Stimulated activated CD4-positive, alpha-beta T cell treated with anti-CD3 and anti-CD28 coated beads, Interleukin-1b, Interleukin-23, amount 100 ng/mL, for 1 hour (primary cell): ENCODE results near the gene SLC4A3.

Experiments
- DNase-seq, 2 donors: peaks; one replicate each; pipeline ENCODE4 v3.0.0-alpha.2; 2020; ENCODE audit warnings: low read depth in 2 of 2

SLC4A3 gene

DNA sequence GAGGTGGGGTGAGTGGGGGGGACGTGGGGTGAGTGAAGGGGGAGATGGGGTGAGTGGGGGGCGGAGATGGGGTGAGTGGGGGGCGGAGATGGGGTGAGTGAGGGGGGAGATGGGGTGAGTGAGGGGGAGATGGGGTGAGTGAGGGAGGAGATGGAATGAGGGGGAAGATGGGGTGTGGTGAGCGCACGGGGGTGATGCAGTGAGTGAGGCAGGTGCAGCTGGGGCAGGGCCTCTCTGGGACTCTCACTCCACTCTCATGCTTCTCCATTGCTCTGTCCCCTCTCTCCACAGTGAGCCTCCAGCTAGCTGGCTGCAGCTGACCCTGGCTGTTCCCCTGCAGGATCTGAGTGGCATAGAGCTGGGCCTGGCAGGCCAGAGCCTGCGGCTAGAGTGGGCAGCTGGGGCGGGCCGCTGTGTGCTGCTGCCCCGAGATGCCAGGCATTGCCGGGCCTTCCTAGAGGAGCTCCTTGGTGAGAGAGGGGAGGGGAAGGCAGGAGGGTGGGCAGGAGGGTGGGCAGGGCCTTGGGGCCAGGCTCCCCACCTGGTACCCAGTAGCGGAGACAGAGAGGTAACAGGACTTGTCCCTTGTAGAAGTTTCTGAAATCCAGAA lies 13.9 kb upstream of the SLC4A3 start:
- DNase-seq = no peak

DNA sequence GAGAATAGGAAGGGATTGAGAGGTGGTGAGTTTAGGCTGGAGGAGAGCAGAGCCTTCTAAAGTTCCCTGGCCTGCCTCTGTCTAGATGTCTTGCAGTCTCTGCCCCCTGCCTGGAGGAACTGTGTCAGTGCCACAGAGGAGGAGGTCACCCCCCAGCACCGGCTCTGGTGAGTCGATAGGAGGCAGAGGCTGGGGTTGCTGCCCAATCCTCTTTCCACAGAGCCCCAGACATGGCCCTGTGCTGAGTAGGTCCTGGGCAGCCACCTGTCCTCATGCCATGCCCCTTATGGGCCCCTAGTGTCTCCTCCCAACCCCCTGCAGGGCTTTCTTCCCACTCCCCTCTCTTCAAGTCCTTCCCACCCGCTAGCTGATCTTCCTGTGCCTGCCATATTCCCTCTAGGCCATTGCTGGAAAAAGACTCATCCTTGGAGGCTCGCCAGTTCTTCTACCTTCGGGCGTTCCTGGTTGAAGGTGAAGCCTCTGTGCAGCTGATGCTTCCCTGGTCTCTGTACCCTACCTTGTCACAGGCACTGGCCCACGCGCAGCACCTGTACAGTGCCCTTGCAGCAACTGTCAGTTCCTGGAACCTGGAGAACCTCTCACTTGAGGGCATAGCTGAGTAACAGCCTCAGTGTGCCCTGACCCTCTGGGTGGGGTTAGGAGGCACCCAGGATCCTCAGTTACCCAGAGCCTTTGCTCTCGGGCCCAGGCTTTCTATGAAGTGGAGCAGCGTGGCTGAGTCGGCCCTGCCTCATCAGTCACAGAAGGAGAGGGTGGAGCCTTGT lies 13.2 kb upstream of the SLC4A3 start:
- no peak for DNase-seq

DNA sequence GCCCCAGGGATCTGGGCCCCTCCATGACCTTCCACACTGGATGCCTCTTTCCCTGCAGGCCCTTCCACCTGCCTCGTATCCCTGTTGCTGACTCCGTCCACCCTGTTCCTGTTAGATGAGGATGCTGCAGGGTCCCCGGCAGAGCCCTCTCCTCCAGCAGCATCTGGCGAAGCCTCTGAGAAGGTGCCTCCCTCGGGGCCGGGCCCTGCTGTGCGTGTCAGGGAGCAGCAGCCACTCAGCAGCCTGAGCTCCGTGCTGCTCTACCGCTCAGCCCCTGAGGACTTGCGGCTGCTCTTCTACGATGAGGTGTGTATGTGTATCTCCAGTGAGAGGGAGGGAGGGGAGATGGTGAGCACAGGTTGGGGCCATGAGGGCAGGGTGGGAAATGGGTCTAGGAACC lies 12.4 kb upstream of the SLC4A3 start:
- DNase-seq = no peak

DNA sequence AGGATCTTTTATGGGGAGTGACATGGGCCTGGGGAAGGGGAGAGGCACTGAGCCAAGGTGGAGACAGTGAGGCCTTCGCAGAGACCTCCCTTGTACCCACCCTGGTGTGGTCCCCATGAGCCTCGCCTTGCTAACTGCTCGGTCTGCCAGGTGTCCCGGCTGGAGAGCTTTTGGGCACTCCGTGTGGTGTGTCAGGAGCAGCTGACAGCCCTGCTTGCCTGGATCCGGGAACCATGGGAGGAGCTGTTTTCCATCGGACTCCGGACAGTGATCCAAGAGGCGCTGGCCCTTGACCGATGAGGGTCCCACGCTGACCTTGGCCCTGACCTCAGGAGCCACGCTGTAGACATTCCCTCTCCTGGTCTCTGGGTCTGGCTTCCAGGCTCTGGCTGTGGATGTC lies 11.5 kb upstream of the SLC4A3 start:
- DNase-seq = no peak

DNA sequence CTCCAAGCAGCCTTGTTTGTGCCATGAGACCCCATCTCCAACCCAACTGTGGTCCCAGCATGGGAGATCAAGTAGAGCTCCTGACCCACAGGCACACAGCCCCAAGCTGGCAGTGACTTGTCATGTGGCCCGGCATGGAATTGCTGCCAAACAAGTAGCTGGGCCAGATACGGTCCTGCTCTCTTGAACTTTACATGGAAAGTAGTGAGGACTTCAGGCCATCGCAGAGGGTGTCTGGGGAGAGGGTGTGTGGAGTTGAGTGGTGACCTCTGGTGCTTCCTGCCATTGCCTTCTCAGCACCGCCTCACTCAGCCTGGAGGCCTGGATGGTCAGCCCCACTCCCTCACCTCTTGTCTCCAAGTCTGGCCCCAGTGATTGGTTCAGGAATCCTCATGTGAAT lies 10.9 kb upstream of the SLC4A3 start:
- DNase-seq = no peak

DNA sequence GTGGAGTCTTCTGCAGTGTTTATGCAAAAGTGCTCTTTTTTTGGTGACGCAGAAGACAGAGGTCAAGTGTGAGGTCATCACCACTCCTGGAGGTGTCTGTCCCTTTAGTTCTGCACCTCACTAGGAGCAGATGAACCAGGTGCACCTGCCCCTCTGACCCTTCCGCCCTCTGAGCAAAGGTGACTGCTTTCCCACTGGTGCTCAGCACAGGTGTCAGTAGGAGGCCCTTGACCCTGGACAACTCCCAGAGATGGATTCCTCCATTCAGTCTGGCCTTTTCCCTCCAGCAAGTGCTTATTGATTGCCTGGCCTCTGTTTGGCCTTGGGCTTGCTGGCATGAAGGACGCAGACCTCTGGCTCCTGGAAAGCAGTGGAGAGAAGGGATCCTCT lies 8.7 kb upstream of the SLC4A3 start:
- no peak for DNase-seq

DNA sequence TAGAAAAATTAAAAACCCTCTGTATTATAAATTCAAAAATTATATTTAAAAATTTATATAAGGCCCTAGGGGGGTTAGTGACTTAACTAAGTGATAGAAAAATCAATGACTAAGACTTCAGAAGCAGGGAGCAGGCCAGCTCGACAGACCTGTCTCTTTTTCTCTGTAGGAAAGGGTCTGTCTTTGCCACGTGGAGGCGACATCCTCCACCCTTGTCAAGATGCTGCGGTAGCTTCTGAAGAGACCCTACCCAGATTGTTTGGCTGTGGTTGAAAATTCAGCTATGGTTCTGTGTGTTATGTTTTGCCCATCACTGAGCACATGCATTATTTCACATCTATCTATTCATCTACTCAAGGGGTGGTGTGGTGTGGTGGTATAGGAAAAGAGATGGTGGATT lies 8.2 kb upstream of the SLC4A3 start:
- DNase-seq = no peak

DNA sequence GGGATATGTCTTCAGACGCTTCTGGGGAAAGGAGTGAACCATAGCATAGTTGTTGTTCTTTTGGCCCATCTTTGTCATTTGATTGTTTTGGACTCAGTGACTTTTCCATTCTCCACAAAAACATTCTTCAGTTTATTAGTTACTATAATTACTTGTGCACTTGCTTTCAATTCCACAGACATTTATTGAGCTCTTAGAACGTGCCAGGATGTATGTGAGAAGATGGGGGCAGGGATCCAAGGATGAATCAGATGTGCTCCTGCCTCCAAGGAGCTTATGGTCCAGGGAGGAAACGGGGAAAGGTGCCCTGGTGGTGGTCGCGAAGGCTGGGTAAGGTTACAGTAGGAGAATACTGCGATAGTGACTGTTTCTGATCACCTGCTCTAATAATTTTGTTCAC lies 6.9 kb upstream of the SLC4A3 start:
- no peak for DNase-seq

DNA sequence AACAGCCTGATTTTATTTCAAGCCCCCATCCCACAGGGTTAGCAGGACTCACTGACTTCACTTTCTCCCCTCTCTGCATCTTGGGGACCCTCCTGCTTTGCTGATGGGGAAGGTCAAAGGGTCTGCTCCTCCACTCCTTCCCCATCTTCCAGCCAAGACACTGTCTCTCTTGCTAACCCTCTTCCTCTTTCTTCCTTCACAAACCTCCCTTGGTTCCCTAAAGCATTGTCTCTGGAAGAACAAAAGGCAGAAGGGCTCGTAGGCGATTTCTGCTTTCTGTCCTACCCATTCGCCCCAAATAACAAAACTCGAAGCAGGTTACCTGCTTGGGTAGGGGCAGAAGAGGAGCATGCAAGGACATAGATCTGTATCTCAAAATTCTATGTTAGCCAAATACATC lies 5.5 kb upstream of the SLC4A3 start:
- no peak for DNase-seq

DNA sequence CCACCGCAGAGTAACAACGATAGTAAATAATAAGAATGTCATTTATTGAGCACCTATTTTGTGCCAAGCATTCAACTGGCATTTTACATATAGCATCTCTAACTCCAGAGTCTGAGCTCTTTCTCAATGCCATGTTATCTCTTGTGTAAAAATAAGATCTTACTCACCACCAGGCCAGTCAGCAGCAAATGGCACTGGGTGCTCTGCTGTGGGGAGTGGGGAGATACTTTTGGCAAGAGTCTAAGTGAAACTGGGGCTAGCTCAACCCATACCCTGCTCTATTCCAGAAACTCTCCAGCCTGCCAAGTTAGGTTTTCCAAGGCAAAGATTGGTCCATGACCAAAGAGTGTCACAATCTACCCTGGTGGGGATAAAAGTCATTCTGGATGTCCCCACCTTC lies 5.0 kb upstream of the SLC4A3 start:
- DNase-seq = no peak

DNA sequence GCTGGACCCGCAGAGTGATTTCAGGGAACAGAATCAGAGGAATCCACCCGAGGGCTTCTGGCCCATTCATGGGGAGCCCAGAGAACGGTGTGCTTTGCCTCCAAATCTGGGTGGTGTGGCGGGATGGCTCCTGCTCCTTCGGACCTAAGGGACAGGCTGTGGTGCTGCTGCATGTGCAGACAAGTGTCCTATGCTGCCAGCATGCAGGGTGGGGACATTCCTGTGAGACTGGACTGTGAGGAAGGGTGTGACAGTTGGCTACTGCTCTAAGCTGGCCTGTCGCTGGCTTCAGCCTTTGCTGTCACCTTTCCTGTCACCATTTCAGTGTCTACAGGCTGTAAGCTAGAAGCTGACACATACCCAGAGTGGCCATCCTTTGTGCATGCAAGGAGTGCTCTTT lies 2.9 kb upstream of the SLC4A3 start:
- no peak for DNase-seq

DNA sequence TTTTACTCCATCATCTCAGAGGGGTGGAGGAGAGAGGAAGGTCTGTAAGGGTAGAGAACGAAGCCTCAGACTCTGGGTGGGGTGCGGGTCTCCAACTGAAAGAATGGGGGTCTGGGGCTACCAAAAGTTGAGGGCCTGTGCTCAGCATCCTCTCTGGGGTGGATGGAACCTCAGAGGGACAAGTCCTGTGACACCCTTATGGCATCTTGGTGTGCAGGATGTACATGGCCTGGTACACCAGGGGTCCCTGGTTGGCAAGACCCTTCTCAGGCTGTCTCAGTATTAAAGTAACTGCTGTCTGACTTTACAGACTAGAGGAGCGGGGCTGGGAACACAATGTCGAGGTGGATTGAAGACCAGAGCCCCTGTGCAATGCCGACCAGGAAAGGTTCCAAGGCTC lies 2.3 kb upstream of the SLC4A3 start:
- DNase-seq = no peak

DNA sequence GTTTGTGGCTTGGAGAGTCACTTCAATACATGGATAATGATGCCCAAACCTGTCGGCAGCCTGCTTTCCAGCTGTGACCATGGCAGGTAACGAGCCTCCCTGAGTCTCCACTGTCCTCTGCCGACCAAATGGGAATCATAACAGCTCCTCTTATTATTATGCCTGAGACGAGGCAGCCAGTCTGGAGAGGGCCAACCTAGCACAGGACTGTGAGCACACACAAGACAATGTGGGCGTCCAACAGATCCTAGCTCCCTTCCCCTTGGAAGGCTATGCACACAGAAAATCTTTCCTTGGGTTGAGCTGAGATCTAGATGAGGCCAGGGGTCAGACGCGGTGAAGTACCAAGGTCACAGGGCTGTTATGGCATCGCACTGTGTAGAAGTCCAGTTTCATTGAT lies 890 bp upstream of the SLC4A3 start:
- no peak for DNase-seq

DNA sequence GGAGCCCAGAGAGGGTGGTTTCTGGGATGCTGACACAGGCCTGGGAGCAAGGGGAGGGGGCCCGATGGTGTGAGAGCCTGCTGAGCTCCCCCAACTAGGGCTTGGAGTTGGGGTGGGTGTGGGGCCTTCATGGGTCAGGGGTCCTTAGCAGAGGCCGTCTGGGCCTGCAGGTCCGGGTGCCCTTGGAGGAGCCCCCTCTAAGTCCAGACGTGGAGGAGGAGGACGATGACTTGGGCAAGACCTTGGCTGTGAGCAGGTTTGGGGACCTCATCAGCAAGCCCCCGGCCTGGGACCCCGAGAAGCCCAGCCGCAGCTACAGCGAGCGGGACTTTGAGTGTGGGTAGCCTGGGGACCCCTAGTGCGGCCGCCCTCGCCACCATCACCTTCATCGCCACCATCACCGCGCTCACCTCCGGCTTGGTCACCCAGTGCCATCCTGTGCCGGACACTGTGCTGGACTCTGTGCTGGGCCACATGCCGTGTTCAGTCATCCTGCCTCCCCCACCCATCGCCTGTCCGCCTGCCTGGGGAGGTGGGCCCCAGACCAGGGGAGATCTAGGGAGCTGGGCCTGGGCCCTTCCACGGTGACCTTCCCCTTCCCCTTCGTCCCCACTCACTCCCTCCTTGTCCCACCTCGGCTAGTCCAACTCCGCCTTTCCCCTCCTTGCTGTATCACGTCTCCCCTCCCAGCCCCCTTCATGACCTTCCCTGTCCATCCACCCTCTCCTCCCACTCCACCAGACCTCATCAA lies 980 bp downstream of the SLC4A3 start:
- DNase-seq = no peak

DNA sequence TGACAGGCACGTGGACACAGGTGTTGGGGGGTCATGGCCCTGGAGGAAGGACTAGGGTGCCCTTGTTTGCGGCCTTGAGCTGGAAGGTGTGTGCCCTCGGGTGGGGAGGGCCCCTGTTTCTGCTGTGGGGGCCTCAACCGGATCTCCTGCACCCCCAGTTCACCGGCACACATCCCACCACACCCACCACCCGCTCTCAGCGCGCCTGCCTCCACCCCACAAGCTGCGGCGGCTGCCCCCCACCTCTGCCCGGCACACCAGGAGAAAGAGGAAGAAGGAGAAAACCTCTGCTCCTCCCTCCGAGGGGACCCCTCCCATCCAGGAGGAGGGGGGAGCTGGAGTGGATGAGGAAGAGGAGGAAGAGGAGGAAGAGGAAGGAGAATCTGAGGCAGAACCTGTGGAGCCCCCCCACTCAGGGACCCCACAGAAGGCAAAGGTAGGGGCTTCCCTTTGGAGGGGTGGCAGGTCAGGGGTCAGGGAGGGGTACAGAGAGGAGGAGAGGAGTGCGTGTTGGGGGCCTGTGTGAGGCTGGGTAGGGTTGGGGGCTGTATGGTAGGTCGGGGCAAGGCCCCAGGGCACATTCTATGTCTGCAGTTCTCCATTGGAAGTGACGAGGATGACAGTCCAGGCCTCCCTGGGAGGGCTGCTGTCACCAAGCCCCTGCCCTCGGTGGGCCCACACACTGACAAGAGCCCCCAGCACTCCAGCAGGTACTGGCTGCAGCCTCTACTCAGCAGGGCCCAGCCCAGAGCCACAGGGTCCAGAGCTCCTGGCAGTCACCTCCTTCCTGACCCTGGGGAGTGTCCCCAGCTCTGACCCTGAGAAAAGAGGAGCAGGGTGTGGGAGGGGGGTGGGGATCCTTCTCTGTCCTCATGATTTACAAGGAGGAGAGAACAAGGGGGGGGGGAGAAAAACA lies 1.8 kb downstream of the SLC4A3 start:
- no peak for DNase-seq

DNA sequence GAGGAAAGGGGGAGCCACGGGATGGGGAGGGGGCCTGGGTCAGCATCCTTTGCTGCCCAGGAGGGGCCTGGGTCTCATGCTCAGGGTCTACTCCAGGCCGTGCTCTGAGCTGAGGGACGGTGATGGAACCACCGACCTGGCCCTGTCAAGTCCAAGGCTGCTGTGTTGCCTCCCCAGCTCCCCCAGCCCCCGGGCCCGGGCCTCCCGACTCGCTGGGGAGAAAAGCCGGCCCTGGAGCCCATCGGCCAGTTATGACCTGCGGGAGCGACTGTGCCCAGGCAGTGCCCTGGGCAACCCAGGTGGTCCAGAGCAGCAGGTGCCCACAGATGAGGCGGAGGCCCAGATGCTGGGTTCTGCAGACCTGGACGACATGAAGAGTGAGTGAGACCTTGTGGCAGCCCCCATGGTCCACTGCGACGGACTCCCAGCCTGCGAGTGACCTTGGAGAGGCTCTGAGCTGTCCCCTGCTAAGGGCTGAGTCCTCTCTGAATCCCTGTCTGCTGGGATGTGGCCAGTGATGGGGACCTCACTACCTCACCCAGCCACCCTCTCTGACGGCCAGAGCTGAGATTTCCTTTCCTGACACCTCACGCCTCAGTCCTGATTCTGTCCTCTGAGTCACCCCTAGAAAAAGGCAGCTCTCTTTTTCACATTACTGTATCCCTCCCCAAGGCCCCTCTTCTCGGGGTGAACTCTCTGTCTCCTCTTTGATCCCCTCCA lies 2.7 kb downstream of the SLC4A3 start:
- DNase-seq = no peak

DNA sequence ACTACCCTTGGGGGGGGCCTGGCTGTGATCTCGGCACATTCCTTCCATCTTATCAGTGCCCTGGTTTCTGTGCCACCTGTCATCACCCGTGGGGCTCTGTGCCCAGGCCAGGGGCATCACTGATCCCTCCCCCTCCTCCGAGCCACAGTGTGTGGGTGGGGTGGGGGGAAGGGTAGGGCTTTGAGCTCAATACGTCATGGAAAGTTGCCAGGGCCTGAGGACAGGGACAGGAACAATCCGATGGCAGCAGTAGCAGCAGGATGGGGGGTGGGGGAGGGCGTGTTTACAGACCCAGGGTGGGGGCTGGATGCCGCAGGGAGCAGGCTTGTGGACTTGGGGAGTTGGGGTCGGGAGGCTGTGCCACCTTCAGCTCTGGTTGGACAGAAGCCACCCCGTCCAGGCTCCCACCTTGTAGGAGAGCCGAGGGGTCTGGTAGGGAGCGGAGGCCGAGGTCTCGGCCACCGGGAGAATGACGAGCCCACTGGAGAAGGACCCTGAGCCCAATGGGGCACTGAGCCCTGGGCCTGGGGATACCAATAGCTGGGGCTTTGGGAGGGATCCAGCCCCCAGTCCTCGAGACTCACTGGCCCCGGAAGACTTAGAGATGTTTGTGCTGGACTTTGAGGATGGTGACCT lies 3.5 kb downstream of the SLC4A3 start:
- no peak for DNase-seq

DNA sequence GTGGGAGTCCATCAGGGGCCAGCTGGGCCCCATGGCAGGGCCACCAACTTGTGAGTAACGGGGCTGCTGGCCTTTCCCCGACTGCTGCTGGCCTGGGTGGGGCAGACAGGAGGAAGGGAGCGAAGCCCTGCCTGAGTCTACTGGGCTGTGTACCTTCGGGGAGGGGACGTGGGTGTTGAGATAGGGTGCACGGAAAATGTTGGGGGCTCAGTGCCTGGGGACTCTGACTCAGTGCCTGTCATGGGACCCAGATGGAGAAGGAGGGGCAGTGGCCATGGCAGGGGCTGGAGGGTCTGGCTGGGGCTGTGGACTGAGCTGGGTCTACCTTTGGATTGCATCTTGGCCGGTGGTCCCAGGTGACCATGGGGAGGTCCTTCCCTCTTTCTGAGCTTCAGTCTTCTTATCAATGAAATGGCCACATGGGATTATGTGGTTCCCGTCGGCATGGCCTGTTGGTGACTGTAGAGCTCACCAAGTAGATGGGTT lies 4.0 kb downstream of the SLC4A3 start:
- DNase-seq = no peak

DNA sequence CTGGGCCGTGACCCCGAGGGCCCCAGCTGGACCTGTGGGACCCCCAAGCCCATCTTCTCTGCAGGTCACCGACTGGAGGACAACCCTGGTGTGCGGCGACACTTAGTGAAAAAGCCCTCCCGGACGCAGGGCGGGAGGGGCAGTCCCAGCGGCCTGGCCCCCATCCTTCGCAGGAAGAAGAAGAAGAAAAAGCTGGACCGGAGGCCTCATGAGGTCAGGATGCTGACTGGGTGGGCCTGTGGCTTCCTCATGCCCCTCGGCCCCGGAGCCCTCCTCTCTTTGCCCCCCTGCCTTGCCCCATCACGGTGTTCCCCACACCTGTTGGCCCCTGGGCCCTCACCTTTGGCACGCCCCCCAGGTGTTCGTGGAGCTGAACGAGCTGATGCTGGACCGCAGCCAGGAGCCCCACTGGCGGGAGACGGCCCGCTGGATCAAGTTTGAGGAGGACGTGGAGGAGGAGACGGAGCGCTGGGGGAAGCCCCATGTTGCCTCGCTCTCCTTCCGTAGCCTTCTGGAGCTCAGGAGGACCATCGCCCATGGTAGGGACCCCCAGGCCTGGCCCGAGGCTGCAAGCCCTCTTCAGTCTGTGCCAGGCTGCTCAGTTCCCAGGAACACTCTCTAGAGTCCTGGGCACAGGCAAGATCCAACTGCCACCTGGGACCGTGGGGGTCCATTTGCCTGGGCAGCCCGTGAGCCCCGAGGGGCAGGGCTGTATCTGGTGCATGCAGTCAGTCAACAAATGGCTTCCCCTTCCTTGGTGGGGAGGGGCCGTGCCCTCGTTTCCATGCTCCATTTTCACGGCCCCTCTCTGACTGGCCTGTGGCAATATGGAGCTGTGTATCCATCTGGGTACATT lies 4.7 kb downstream of the SLC4A3 start:
- DNase-seq = no peak

DNA sequence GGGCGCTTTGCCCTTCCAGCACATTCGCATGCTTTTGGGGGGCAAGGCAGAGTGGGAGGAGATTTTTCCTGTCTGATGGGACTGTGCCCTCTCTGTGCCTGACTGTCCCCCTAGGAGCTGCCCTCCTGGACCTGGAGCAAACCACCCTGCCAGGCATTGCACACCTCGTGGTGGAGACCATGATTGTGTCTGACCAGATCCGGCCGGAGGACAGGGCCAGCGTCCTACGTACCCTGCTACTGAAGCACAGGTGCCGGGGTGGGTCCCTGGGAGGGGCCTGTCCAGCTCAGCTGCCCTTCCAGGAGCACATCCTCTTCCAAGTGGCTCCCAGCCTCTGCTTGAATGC lies 5.3 kb downstream of the SLC4A3 start:
- no peak for DNase-seq
